Neural cell (in vitro differentiated cells): Measurements from ENCODE around the gene LAG3. TPM values are rescaled to one million over a fixed set of nuclear protein-coding genes. Genes with fewer than 3 reads are reported as not detected.
A peak's percentile ranks its signal among the peaks of the same experiment; 100 is the strongest.

Source experiments
- H2AFZ ChIP-seq: fragments of 200-600, 300-800 bp; sonication (generic), shearing (Covaris generic); 2 replicates; pipeline ENCODE4 v1.6.0; 2014; ENCODE audit warnings: low read depth, mild to moderate bottlenecking, antibody characterized with exemption, low read length, moderate library complexity
- H3F3A ChIP-seq: fragments of 200-600 bp; shearing (Covaris generic); 2 replicates; pipeline ENCODE4 v1.6.1; 2016; ENCODE audit warnings: mild to moderate bottlenecking, moderate library complexity, mixed read lengths, antibody characterized with exemption, low read length; ENCODE audit not compliant: insufficient read depth, poor library complexity, severe bottlenecking
- H3K27ac ChIP-seq: fragments of 200-600, 300-800 bp; sonication (generic), shearing (Covaris generic); 2 replicates; pipeline ENCODE4 v1.5.1; 2014; ENCODE audit warnings: mild to moderate bottlenecking, low read length, moderate library complexity
- H3K27me3 ChIP-seq: fragments of 300-800, 200-600 bp; sonication (generic), shearing (Covaris generic); 2 replicates; pipeline ENCODE4 v1.6.0; 2014; ENCODE audit warnings: mild to moderate bottlenecking, low read depth, low read length, moderate library complexity; ENCODE audit not compliant: insufficient read depth
- H3K36me3 ChIP-seq: fragments of 300-800, 200-600 bp; sonication (generic), shearing (Covaris generic); 2 replicates; pipeline ENCODE4 v1.5.1; 2014; ENCODE audit warnings: mild to moderate bottlenecking, antibody characterized with exemption, low read length, moderate library complexity; ENCODE audit not compliant: insufficient read depth
- H3K4me2 ChIP-seq: fragments of 300-800, 200-600 bp; sonication (generic), shearing (Covaris generic); 2 replicates; pipeline ENCODE4 v1.6.0; 2014; ENCODE audit warnings: mild to moderate bottlenecking, low read length
- H3K4me3 ChIP-seq: fragments of 300-800, 200-600 bp; sonication (generic), shearing (Covaris generic); 2 replicates; pipeline ENCODE4 v1.5.1; 2014; ENCODE audit warnings: mild to moderate bottlenecking, low read length, moderate library complexity
- H3K79me2 ChIP-seq: fragments of 200-600 bp; shearing (Covaris generic); replicated peaks from 2 replicates; pipeline ENCODE4 v1.6.0; 2014; ENCODE audit warnings: mild to moderate bottlenecking, low read length, moderate library complexity; ENCODE audit not compliant: insufficient read depth
- H3K9ac ChIP-seq: fragments of 300-800, 200-600 bp; sonication (generic), shearing (Covaris generic); 2 replicates; pipeline ENCODE4 v1.6.1; 2016; ENCODE audit warnings: mild to moderate bottlenecking, low read length, mixed read lengths
- H3K9me2 ChIP-seq: fragments of 200-600 bp; shearing (Covaris generic); 2 replicates; pipeline ENCODE4 v1.6.1; 2016; ENCODE audit warnings: mild to moderate bottlenecking, low read length, mixed read lengths; ENCODE audit not compliant: insufficient read depth
- H3K9me3 ChIP-seq: fragments of 200-600, 300-800 bp; sonication (generic), shearing (Covaris generic); 2 replicates; pipeline ENCODE4 v1.6.1; 2016; ENCODE audit warnings: mild to moderate bottlenecking, mixed run types, low read length, moderate library complexity, mixed read lengths
- H4K20me1 ChIP-seq: fragments of 200-600 bp; shearing (Covaris generic); 2 replicates; pipeline ENCODE4 v1.6.1; 2016; ENCODE audit warnings: mild to moderate bottlenecking, mixed run types; ENCODE audit not compliant: insufficient read depth
- EP300 ChIP-seq: fragments of 450-650 bp; conservative IDR thresholded peaks from 2 replicates; pipeline ENCODE4 v1.6.1; 2014; ENCODE audit warnings: antibody characterized with exemption, mild to moderate bottlenecking, moderate library complexity; ENCODE audit not compliant: poor library complexity, severe bottlenecking
- EZH2 ChIP-seq: fragments of 200-600, 300-800 bp; shearing (Covaris generic), sonication (generic); IDR thresholded peaks from 2 replicates; pipeline ENCODE4 v1.6.1; 2014; ENCODE audit warnings: antibody characterized with exemption, low read length, borderline replicate concordance, mild to moderate bottlenecking; ENCODE audit not compliant: insufficient read depth, poor library complexity, severe bottlenecking
- POLR2AphosphoS5 ChIP-seq: IDR thresholded peaks from 2 replicates; pipeline ENCODE4 v1.6.1; 2012
- SMC3 ChIP-seq: fragments of 450-650 bp; conservative IDR thresholded peaks from 2 replicates; pipeline ENCODE4 v1.6.1; 2014; ENCODE audit warnings: antibody characterized with exemption, mild to moderate bottlenecking, moderate library complexity; ENCODE audit not compliant: poor library complexity
- TAF1 ChIP-seq: IDR thresholded peaks from 2 replicates; pipeline ENCODE4 v1.6.1; 2012; ENCODE audit warnings: low read depth
- polyA plus RNA-seq: library from polyadenylated mRNA; depleted of rRNA; stranded (reverse); fragments of >200 nt; gene quantifications from 2 replicates; pipeline ENCODE4 v1.2.3, GENCODE V29; 2014
- TF ChIP-seq, protein P1 (sequence below): IDR thresholded peaks from 2 replicates; pipeline ENCODE4 v1.6.1; 2012; ENCODE audit warnings: borderline replicate concordance

LAG3 gene
- polyA plus RNA-seq, 1 donor from 2014 or later: 1.4 TPM

DNA sequence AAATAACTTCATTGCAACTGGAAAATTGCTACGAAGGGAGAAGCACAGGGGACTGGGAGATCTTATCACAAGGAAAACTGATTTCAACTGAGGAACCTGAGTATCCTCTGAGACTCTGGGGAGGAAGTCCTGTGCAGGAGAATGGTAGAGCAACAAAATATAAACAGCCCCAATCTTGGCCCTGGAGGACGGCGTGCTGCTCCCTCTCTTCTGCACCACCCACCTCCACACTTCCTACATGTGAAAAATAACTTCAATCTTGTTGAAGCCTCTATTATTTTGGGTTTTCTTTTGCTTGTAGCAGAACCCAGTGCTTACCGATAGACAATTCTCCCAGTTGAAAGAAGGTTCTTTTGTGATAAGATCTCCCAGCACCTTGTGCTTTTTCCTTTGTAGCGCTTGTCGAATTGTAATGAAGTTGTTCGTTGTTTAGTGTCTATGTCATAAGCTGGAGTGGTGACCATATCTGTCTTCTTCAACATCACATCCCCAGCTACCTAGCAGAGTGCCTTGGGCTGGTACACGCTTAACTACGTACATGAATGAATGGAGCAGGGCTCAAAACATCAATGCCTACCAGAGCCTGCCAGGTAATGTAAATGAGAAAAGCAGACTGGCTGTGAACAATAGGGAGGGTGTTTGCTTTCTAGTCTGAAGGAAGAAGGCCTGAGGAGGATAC is 14.2 kb downstream of the LAG3 start:
- Histone ChIP-seq H3K4me3 (no peak overlapping the region), H3K9me2 (no peaks in the 10 kb centered on the region), H3K9me3 (no peaks in the 10 kb centered on the region), H3K27ac (peak overlapping the region; percentile 30), H3K27me3 (no peaks in the 10 kb centered on the region), H3K36me3 (no peaks in the 10 kb centered on the region), H3K9ac (no peak overlapping the region), H3K4me2 (no peak overlapping the region), H2AFZ (peak overlapping the region; percentile 34), H4K20me1 (no peaks in the 10 kb centered on the region), H3F3A (no peaks in the 10 kb centered on the region), H3K79me2 (no peaks in the 10 kb centered on the region)
- no peak for TF ChIP-seq TAF1
- no peak for TF ChIP-seq EZH2
- TF ChIP-seq SMC3: no peak
- TF ChIP-seq, protein P1, sequence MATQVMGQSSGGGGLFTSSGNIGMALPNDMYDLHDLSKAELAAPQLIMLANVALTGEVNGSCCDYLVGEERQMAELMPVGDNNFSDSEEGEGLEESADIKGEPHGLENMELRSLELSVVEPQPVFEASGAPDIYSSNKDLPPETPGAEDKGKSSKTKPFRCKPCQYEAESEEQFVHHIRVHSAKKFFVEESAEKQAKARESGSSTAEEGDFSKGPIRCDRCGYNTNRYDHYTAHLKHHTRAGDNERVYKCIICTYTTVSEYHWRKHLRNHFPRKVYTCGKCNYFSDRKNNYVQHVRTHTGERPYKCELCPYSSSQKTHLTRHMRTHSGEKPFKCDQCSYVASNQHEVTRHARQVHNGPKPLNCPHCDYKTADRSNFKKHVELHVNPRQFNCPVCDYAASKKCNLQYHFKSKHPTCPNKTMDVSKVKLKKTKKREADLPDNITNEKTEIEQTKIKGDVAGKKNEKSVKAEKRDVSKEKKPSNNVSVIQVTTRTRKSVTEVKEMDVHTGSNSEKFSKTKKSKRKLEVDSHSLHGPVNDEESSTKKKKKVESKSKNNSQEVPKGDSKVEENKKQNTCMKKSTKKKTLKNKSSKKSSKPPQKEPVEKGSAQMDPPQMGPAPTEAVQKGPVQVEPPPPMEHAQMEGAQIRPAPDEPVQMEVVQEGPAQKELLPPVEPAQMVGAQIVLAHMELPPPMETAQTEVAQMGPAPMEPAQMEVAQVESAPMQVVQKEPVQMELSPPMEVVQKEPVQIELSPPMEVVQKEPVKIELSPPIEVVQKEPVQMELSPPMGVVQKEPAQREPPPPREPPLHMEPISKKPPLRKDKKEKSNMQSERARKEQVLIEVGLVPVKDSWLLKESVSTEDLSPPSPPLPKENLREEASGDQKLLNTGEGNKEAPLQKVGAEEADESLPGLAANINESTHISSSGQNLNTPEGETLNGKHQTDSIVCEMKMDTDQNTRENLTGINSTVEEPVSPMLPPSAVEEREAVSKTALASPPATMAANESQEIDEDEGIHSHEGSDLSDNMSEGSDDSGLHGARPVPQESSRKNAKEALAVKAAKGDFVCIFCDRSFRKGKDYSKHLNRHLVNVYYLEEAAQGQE: peak; percentile 40
- peak; percentile 6 for TF ChIP-seq POLR2AphosphoS5
- TF ChIP-seq EP300: no peak

- H3K4me3 ChIP-seq: no peak overlapping the region
- no peaks in the 10 kb centered on the region for H3K79me2 ChIP-seq
- no peak overlapping the region for H3K4me2 ChIP-seq
- H3K9me2 ChIP-seq: no peaks in the 10 kb centered on the region
- H3K27ac ChIP-seq: peak overlapping the region; percentile 30
- H2AFZ ChIP-seq: no peak overlapping the region
- TF ChIP-seq, protein P1: no peak
- H3K36me3 ChIP-seq: no peaks in the 10 kb centered on the region
- H3K27me3 ChIP-seq: no peaks in the 10 kb centered on the region
- no peaks in the 10 kb centered on the region for H4K20me1 ChIP-seq
- no peaks in the 10 kb centered on the region for H3F3A ChIP-seq
- no peaks in the 10 kb centered on the region for H3K9me3 ChIP-seq
- H3K9ac ChIP-seq: no peak overlapping the region
Measured at GRCh38 chr12:6787309-6787708, 15.0 kb downstream of the LAG3 start.
